Esophagus muscularis mucosa (tissue), 4 donors: ENCODE results near the gene DOK7. TPM values are rescaled to one million over a fixed set of nuclear protein-coding genes. Genes with fewer than 3 reads are reported as not detected.

Source experiments
- DNase-seq: peaks from one replicate; pipeline ENCODE4 v3.0.0-alpha.2; 2017; ENCODE audit errors: extremely low spot score
- H3K27ac ChIP-seq, 4 donors: fragments of 200-600 bp; sonication (generic); replicated peaks in 1 of 4; 1 replicate in 3 of 4; 2 replicates in 1 of 4; pipeline ENCODE4 v1.5.1; 2016 to 2019; ENCODE audit warnings: mild to moderate bottlenecking in 1 of 4
- H3K27me3 ChIP-seq, 4 donors: fragments of 200-600 bp; sonication (generic); one replicate each; pipeline versions ENCODE4 v1.5.1 to v1.6.0; 2016 to 2019
- H3K36me3 ChIP-seq, 4 donors: fragments of 200-600 bp; sonication (generic); one replicate each; pipeline ENCODE4 v1.5.1; 2016 to 2019
- H3K4me1 ChIP-seq, 4 donors: fragments of 200-600 bp; sonication (generic); one replicate each; pipeline ENCODE4 v1.5.1; 2016 to 2019
- H3K4me3 ChIP-seq, 4 donors: fragments of 200-600 bp; sonication (generic); 1 replicate in 2 of 4; 2 replicates in 2 of 4; pipeline ENCODE4 v1.5.1; 2016 to 2019; ENCODE audit warnings: mild to moderate bottlenecking in 4 of 4, moderate library complexity in 1 of 4
- H3K9me3 ChIP-seq, 4 donors: fragments of 200-600 bp; sonication (generic); 1 replicate in 3 of 4; 2 replicates in 1 of 4; pipeline ENCODE4 v1.5.1; 2016 to 2019
- EP300 ChIP-seq: sonication (generic); formaldehyde crosslinking; IDR thresholded peaks from one replicate; pipeline ENCODE4 v1.6.1; 2017; ENCODE audit warnings: antibody characterized with exemption
- POLR2A ChIP-seq: fragments of 450-650 bp; IDR thresholded peaks from one replicate; pipeline ENCODE4 v1.6.1; 2017; ENCODE audit warnings: antibody characterized with exemption, moderate library complexity, mild to moderate bottlenecking, low read depth
- POLR2AphosphoS5 ChIP-seq, 2 donors: sonication (generic); formaldehyde crosslinking; IDR thresholded peaks; one replicate each; pipeline ENCODE4 v1.6.1; 2017; ENCODE audit warnings: antibody characterized with exemption in 2 of 2
- WGBS: methylation state at CpG from one replicate; pipeline ENCODE4 v1.1.5; 2018; 5-methylcytosine and 5-hydroxymethylcytosine counted together
- intact Hi-C: fragments of 100-400 bp; cut with DNase I; formaldehyde crosslinking; loops from one replicate; pipeline ENCODE4 v1.15.1; 2023
- total RNA-seq, 4 donors: library from RNA; depleted of rRNA; stranded (reverse); fragments of >200 nt; gene quantifications; one replicate each; pipeline versions ENCODE4 v1.1.0 to v1.2.1, GENCODE V29; 2016
- TF ChIP-seq, protein P1 (sequence below), 3 experiments: fragments of 200-600 bp in 2 of 3; fragments of 450-650 bp in 1 of 3; sonication (generic) in 2 of 3; IDR thresholded peaks; one replicate each; pipeline ENCODE4 v1.5.1; 2017 to 2019; ENCODE audit warnings: antibody characterized with exemption in 3 of 3, mild to moderate bottlenecking in 2 of 3, moderate library complexity in 1 of 3

Gene DOK7
- total RNA-seq, 4 donors from 2014 or later = 0.50 to 1.7 (median 1.4) TPM

DNA sequence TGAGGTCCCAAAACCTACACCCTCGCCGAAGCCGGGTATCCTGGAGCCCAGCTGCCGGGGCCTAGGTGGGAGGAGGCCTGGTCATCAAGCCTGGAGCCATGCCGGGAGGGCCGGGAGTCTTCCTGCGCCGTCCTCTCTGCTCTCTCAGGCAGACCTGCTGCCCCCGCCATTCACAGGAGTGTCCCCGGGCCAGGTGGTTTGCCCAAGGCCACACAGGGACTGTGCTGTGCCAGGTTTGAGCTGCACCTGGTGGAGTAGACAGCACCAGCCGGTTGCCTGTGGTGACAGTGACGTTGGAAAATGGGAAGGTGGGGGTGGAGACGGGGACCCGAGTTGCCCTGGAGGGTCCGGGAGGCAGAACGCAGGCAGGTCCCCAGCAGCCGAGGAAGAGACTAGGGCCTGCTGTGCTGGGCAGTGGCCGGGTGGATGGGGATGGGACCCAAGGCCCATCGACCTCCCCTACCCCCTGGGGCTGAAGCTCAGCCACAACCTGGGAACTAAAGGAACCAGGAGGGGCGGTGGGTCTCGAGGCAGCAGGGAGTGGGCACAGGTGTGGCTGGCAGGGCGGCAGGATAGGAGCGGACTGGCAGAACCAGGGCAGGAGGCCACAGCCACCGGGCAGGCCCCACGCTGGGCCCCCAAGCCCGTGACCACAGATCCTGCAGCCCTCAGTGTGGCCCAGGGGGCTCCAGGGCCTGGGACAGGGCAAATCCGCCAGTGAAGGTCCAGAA lies 9.5 kb downstream of the DOK7 start:
- Histone ChIP-seq H3K9me3 (no peaks in the 10 kb centered on the region), H3K27ac (no peak overlapping the region), H3K36me3 (peaks cover 0 to 8% (median 0%) of the 10 kb centered on the region in 4 donors), H3K27me3 (peaks cover 0 to 65% (median 0%) of the 10 kb centered on the region in 4 donors), H3K4me1 (peaks cover 0 to 17% (median 0%) of the 10 kb centered on the region in 4 donors), H3K4me3 (no peak overlapping the region)
- intact Hi-C loops = no loop called here
- no peak for TF ChIP-seq POLR2AphosphoS5 (IDR thresholded peaks at IDR 0.05)
- TF ChIP-seq, protein P1, sequence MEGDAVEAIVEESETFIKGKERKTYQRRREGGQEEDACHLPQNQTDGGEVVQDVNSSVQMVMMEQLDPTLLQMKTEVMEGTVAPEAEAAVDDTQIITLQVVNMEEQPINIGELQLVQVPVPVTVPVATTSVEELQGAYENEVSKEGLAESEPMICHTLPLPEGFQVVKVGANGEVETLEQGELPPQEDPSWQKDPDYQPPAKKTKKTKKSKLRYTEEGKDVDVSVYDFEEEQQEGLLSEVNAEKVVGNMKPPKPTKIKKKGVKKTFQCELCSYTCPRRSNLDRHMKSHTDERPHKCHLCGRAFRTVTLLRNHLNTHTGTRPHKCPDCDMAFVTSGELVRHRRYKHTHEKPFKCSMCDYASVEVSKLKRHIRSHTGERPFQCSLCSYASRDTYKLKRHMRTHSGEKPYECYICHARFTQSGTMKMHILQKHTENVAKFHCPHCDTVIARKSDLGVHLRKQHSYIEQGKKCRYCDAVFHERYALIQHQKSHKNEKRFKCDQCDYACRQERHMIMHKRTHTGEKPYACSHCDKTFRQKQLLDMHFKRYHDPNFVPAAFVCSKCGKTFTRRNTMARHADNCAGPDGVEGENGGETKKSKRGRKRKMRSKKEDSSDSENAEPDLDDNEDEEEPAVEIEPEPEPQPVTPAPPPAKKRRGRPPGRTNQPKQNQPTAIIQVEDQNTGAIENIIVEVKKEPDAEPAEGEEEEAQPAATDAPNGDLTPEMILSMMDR (IDR thresholded peaks at IDR 0.05) = no peak
- no peak for TF ChIP-seq EP300
- TF ChIP-seq POLR2A = no peak
- no peak for DNase-seq
- WGBS = 93% methylated on average over 18 of the region's 27 CpGs

GRCh38 chr4:3473181-3473950 lies 10.3 kb downstream of the DOK7 start:
- Histone ChIP-seq H3K27ac (no peak overlapping the region), H3K27me3 (peaks cover 0 to 72% (median 0%) of the 10 kb centered on the region in 4 donors), H3K9me3 (no peaks in the 10 kb centered on the region), H3K4me3 (no peak overlapping the region), H3K36me3 (peaks cover 0 to 8% (median 0%) of the 10 kb centered on the region in 4 donors), H3K4me1 (peaks cover 0 to 17% (median 0%) of the 10 kb centered on the region in 4 donors)
- TF ChIP-seq EP300 (no peak), POLR2A (no peak), POLR2AphosphoS5 (IDR thresholded peaks at IDR 0.05) (no peak)
- TF ChIP-seq, protein P1 (IDR thresholded peaks at IDR 0.05) = no peak
- intact Hi-C loops = no loop called here
- no peak for DNase-seq
- 89% methylated on average over 25 of the region's 41 CpGs for WGBS

DNA sequence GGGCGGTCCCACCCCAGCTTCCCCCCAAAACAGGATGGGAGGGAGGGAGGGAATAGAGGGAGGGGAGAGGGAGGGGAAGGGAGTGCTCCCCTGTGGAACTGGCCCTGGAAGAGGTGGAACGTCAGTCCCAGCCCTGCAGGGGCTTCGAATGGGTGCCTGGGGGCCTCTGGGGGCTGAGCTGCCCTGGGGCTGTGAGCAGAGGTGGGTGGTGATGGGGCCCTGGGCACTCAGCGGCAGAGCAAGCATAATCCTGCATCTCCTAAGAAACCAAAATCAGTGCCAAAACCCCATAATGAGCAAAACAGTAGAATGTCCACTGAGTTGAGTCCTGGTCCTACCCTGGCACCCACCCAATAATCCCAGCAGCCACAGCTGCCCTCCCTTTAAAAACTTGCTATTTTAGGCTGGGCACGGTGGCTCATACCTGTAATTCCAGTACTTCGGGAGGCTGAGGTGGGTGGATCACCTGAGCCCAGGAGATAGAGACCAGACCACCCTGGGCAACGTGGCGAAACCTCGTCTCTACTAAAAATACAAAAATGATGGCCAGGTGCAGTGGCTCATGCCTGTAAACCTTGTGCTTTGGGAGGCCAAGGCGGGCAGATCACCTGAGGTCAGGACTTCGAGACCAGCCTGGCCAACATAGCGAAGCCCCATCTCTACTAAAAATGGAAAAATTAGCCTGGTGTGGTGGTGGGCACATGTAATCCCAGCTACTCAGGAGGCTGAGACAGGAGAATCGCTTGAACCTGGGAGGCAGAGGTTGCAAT lies 11.1 kb downstream of the DOK7 start:
- no peak for DNase-seq
- TF ChIP-seq POLR2A (no peak), EP300 (no peak), POLR2AphosphoS5 (IDR thresholded peaks at IDR 0.05) (no peak)
- TF ChIP-seq, protein P1 (IDR thresholded peaks at IDR 0.05) = no peak
- no peaks in the 10 kb centered on the region for H3K9me3 ChIP-seq
- intact Hi-C loops = no loop called here
- H3K36me3 ChIP-seq = peaks cover 0 to 8% (median 0%) of the 10 kb centered on the region in 4 donors
- peaks cover 0 to 75% (median 0%) of the 10 kb centered on the region in 4 donors for H3K27me3 ChIP-seq
- H3K4me1 ChIP-seq = peaks cover 0 to 17% (median 0%) of the 10 kb centered on the region in 4 donors
- no peak overlapping the region for H3K4me3 ChIP-seq
- H3K27ac ChIP-seq = no peak overlapping the region
- WGBS = 78% methylated on average over 13 of the region's 13 CpGs

- H3K36me3 ChIP-seq = peaks cover 0 to 8% (median 0%) of the 10 kb centered on the region in 4 donors
- H3K4me1 ChIP-seq = peaks cover under 1 to 20% (median 2%) of the 10 kb centered on the region in 4 donors
- no peak for DNase-seq
- H3K27me3 ChIP-seq = peaks cover 0 to 83% (median 0%) of the 10 kb centered on the region in 4 donors
- no peak overlapping the region for H3K4me3 ChIP-seq
- intact Hi-C loops = no loop called here
- H3K9me3 ChIP-seq = no peaks in the 10 kb centered on the region
- 83% methylated on average over 15 of the region's 15 CpGs for WGBS
- TF ChIP-seq EP300 = no peak
- no peak for TF ChIP-seq POLR2A
- no peak for TF ChIP-seq POLR2AphosphoS5 (IDR thresholded peaks at IDR 0.05)
- TF ChIP-seq, protein P1 (IDR thresholded peaks at IDR 0.05) = no peak
- no peak overlapping the region for H3K27ac ChIP-seq
These were observed 12.1 kb downstream of the DOK7 start for GRCh38 chr4:3475041-3475712.
